Testis (tissue), 3 donors: ENCODE measurements around the gene FILIP1. TPM values are rescaled to one million over a fixed set of nuclear protein-coding genes. Genes with fewer than 3 reads are reported as not detected.

Source experiments
- DNase-seq: peaks from one replicate; pipeline ENCODE4 v3.0.0-alpha.2; 2019
- H3K27ac ChIP-seq, 2 donors: fragments of 200-600 bp; sonication (generic); one replicate each; pipeline ENCODE4 v1.5.1; 2019
- H3K27me3 ChIP-seq: fragments of 200-600 bp; sonication (generic); one replicate; pipeline ENCODE4 v1.5.1; 2019
- H3K36me3 ChIP-seq: fragments of 200-600 bp; sonication (generic); one replicate; pipeline ENCODE4 v1.5.1; 2017; ENCODE audit warnings: low read depth; ENCODE audit errors: missing control alignments
- H3K4me1 ChIP-seq: fragments of 200-600 bp; sonication (generic); one replicate; pipeline ENCODE4 v1.5.1; 2019
- H3K4me3 ChIP-seq, 2 donors: fragments of 200-600 bp; sonication (generic); one replicate each; pipeline ENCODE4 v1.5.1; 2017 to 2019
- H3K9me3 ChIP-seq: fragments of 200-600 bp; sonication (generic); one replicate; pipeline ENCODE4 v1.5.1; 2017
- POLR2A ChIP-seq: fragments of 450-650 bp; IDR thresholded peaks from one replicate; pipeline ENCODE4 v1.6.1; 2017; ENCODE audit warnings: antibody characterized with exemption, mild to moderate bottlenecking, moderate library complexity
- WGBS, 2 donors: methylation state at CpG; one replicate each; pipeline ENCODE4 v1.1.5; 2018; 5-methylcytosine and 5-hydroxymethylcytosine counted together
- intact Hi-C: fragments of 100-400 bp; cut with DNase I; formaldehyde crosslinking; loops from one replicate; pipeline ENCODE4 v1.15.1; 2023; ENCODE audit warnings: low total_unique reads
- polyA plus RNA-seq: library from polyadenylated mRNA; stranded (reverse); fragments of 350-450 nt; fragmentation: Illumina TruSeq; extraction: RNeasy Lipid Tissue Mini Kit (QIAGEN cat#74804); gene quantifications from one replicate; pipeline ENCODE4 v1.2.3, GENCODE V29; 2014; ENCODE audit warnings: low read depth, low replicate concordance; ENCODE audit not compliant: insufficient read depth
- total RNA-seq, 2 donors: library from RNA; depleted of rRNA; stranded (reverse); fragments of >200 nt; gene quantifications; one replicate each; pipeline ENCODE4 v1.2.3, GENCODE V29; 2016
- TF ChIP-seq, protein P1 (sequence below), 3 experiments: fragments of 450-650 bp in 2 of 3; fragments of 200-600 bp in 1 of 3; sonication (generic) in 1 of 3; IDR thresholded peaks; one replicate each; pipeline ENCODE4 v1.5.1; 2016 to 2019; ENCODE audit warnings: antibody characterized with exemption in 3 of 3, mild to moderate bottlenecking in 2 of 3, moderate library complexity in 1 of 3

FILIP1 gene
- total and polyA plus RNA-seq, 3 donors from 2014 or later, result 2.0 to 3.1 (median 2.7) TPM

DNA sequence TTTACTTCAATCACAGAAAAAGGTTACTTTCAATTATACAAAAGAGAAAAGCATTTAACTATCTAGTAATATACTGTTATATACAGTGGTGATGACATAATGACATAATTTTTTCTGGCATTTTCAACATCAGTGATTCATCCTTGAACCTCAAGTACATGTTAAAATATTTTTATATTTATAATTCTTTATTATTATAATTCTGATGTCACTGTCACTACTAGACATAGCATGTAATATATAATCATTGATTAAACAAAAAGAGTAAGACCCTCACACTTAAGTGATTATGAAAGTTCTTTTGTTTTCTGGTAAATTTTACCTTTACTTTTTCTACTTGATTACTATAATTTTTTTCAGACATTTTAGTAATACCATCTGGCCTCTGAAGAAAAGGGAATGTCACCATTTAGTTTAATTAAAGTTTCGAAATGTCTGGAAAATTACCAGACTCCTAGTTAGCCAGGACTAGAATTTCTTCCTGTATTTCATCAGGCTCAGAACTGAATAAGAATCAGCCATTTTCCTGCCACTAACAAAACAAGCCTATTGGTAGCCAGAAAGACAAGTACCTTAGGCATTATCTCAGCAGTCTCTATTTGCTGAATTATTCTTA lies 71.5 kb downstream of the FILIP1 start:
- no peaks in the 10 kb centered on the region for H3K9me3 ChIP-seq
- H3K27ac ChIP-seq, result no peak overlapping the region
- WGBS, 2 donors, result 77 to 88% methylated on average over 1 of the region's 1 CpG
- no peaks in the 10 kb centered on the region for H3K27me3 ChIP-seq
- intact Hi-C loops, result no loop called here
- H3K4me1 ChIP-seq, result no peaks in the 10 kb centered on the region
- DNase-seq, result no peak
- no peaks in the 10 kb centered on the region for H3K36me3 ChIP-seq
- TF ChIP-seq, protein P1, sequence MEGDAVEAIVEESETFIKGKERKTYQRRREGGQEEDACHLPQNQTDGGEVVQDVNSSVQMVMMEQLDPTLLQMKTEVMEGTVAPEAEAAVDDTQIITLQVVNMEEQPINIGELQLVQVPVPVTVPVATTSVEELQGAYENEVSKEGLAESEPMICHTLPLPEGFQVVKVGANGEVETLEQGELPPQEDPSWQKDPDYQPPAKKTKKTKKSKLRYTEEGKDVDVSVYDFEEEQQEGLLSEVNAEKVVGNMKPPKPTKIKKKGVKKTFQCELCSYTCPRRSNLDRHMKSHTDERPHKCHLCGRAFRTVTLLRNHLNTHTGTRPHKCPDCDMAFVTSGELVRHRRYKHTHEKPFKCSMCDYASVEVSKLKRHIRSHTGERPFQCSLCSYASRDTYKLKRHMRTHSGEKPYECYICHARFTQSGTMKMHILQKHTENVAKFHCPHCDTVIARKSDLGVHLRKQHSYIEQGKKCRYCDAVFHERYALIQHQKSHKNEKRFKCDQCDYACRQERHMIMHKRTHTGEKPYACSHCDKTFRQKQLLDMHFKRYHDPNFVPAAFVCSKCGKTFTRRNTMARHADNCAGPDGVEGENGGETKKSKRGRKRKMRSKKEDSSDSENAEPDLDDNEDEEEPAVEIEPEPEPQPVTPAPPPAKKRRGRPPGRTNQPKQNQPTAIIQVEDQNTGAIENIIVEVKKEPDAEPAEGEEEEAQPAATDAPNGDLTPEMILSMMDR (IDR thresholded peaks at IDR 0.05), result no peak
- TF ChIP-seq POLR2A, result no peak
- no peak overlapping the region for H3K4me3 ChIP-seq

GRCh38 chr6:75421316-75422023 lies 72.1 kb downstream of the FILIP1 start:
- DNase-seq, result no peak
- no peaks in the 10 kb centered on the region for H3K27me3 ChIP-seq
- no peaks in the 10 kb centered on the region for H3K4me1 ChIP-seq
- 93 to 94% methylated on average over 11 of the region's 11 CpGs for WGBS, 2 donors
- H3K9me3 ChIP-seq, result no peaks in the 10 kb centered on the region
- no peak overlapping the region for H3K4me3 ChIP-seq
- H3K27ac ChIP-seq, result no peak overlapping the region
- intact Hi-C loops, result no loop called here
- no peak for TF ChIP-seq POLR2A
- TF ChIP-seq, protein P1 (IDR thresholded peaks at IDR 0.05), result no peak
- no peaks in the 10 kb centered on the region for H3K36me3 ChIP-seq

- H3K27me3 ChIP-seq, result no peaks in the 10 kb centered on the region
- H3K4me3 ChIP-seq, result no peak overlapping the region
- no peaks in the 10 kb centered on the region for H3K4me1 ChIP-seq
- no peak overlapping the region for H3K27ac ChIP-seq
- DNase-seq, result no peak
- TF ChIP-seq, protein P1 (IDR thresholded peaks at IDR 0.05), result no peak
- TF ChIP-seq POLR2A, result no peak
- intact Hi-C loops, result no loop called here
- H3K9me3 ChIP-seq, result no peaks in the 10 kb centered on the region
- H3K36me3 ChIP-seq, result no peaks in the 10 kb centered on the region
- WGBS, 2 donors, result 64 to 73% methylated on average over 1 of the region's 1 CpG
Observed at GRCh38 chr6:75419980-75420379, 73.6 kb downstream of the FILIP1 start.

DNA sequence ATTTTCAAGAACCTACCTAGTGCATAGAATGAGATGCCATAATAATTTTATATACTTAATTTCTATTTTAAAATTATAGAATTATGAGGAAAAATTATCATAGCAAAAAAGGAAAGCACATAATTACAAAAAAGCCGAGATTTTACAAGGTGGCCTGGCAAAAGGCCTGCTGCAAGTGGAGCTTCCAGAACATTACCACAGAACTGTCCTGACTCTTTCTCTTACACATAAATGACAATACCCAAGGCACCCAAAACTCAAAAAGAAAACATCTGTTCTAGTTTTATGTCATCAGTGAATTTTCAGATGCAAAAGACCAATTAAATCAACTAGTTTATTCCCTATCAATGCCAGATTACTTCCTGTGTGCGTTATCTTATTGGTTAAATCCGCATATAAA lies 74.2 kb downstream of the FILIP1 start:
- no peaks in the 10 kb centered on the region for H3K9me3 ChIP-seq
- H3K36me3 ChIP-seq, result no peaks in the 10 kb centered on the region
- WGBS, 2 donors, result 85 to 90% methylated on average over 3 of the region's 3 CpGs
- no peak overlapping the region for H3K4me3 ChIP-seq
- no peaks in the 10 kb centered on the region for H3K4me1 ChIP-seq
- intact Hi-C loops, result no loop called here
- H3K27ac ChIP-seq, result no peak overlapping the region
- no peak for DNase-seq
- no peaks in the 10 kb centered on the region for H3K27me3 ChIP-seq
- no peak for TF ChIP-seq POLR2A
- TF ChIP-seq, protein P1 (IDR thresholded peaks at IDR 0.05), result no peak

- H3K4me1 ChIP-seq, result no peaks in the 10 kb centered on the region
- H3K4me3 ChIP-seq, result no peak overlapping the region
- intact Hi-C loops, result no loop called here
- H3K27me3 ChIP-seq, result no peaks in the 10 kb centered on the region
- no peak overlapping the region for H3K27ac ChIP-seq
- no peak for DNase-seq
- TF ChIP-seq, protein P1 (IDR thresholded peaks at IDR 0.05), result no peak
- TF ChIP-seq POLR2A, result no peak
- H3K9me3 ChIP-seq, result no peaks in the 10 kb centered on the region
- no peaks in the 10 kb centered on the region for H3K36me3 ChIP-seq
Observed at GRCh38 chr6:75418233-75418632, 75.4 kb downstream of the FILIP1 start.
